ENCODE data around the gene KCNIP4. TPM values are rescaled to one million over a fixed set of nuclear protein-coding genes. Genes with fewer than 3 reads are reported as not detected.

KCNIP4 gene
- total and polyA plus RNA-seq, 9 of the 15 experiments (the other 6 are each of a cell fraction or from before 2014, with no cell fraction given) = 0.25 to 0.41 TPM; not detected in 7

DNA sequence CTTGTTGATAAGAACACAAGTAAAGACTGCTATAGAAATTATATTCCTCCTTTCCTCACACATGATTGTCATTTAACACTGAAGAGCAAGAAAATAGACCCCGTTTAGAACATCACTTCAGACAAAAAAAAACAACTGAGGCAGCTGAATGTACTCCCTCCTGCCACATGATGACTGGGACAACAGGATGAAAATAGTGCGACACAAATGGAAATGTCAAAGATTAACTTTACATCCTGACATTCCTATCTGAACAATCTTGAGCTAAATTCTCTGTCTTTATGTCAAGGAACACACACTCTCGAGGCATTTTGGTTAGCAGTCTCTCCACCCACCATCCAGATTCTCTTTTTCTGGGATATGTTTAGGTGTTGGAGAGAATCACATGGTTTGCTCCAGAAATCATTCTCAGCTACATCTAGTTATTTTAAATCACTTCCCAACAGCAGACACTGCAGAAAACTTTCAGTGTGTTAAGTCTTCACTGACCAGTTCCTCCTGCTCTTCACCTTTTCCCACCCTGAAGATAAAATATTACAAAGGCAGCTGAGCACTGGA lies 16.3 kb upstream of the KCNIP4 start (continued):
- TF ChIP-seq, protein P1, sequence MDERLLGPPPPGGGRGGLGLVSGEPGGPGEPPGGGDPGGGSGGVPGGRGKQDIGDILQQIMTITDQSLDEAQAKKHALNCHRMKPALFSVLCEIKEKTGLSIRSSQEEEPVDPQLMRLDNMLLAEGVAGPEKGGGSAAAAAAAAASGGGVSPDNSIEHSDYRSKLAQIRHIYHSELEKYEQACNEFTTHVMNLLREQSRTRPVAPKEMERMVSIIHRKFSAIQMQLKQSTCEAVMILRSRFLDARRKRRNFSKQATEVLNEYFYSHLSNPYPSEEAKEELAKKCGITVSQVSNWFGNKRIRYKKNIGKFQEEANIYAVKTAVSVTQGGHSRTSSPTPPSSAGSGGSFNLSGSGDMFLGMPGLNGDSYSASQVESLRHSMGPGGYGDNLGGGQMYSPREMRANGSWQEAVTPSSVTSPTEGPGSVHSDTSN (CRISPR knock-in tag; IDR thresholded peaks at IDR 0.05; ENCODE audit: low read depth) = no peak
- TF ChIP-seq, protein P1 (tag; conservative IDR thresholded peaks at IDR 0.05; ENCODE audit: low read depth) = no peak
- TF ChIP-seq L3MBTL2 (IDR thresholded peaks at IDR 0.05) (no peak), NFXL1 (CRISPR knock-in tag; IDR thresholded peaks at IDR 0.05) (no peak)

DNA sequence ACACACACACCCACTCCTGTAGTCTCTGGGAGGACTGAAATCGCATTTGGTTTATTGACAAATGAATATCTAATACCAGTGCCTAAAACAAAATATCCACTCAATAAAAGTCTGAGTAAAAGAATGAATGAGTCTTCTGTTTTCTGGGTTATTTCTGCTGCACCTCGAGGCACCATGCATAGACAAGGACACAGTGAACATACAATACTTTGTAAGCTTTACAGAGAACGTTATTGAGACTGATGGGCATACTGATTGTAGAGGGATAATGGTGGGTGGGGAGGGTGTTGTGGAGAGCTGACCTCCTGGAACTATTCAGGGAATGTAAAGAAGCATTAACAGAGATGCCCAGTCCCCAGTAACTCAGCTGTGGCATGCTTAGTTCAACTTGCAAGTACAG lies 14.1 kb upstream of the KCNIP4 start:
- Histone ChIP-seq H3K4me1 (replicated peaks in 1 of 2; ENCODE audit: control insufficient read depth in 2 of 2, insufficient read depth in 2 of 2, low read length in 2 of 2) (no peaks in the 10 kb centered on the region), H3K27ac (ENCODE audit: extremely low read depth, low read depth, low read length) (no peak overlapping the region), H3K79me2 (ENCODE audit: control insufficient read depth, insufficient read depth, low read length) (no peaks in the 10 kb centered on the region), H3K4me2 (ENCODE audit: insufficient read depth, low read length) (no peak overlapping the region), H4K20me1 (replicated peaks; ENCODE audit: control insufficient read depth, insufficient read depth, low read length) (no peaks in the 10 kb centered on the region), H3K9me3 (replicated peaks; ENCODE audit: control insufficient read depth, insufficient read depth, low read depth, low read length) (no peaks in the 10 kb centered on the region), H3K4me3 (no peak overlapping the region), H2AFZ (ENCODE audit: low read depth, low read length) (no peak overlapping the region), H3K9ac (ENCODE audit: insufficient read depth in 1 of 2, low read depth in 2 of 2, low read length in 2 of 2) (no peak overlapping the region), H3K9me1 (ENCODE audit: control insufficient read depth, insufficient read depth, low read length) (no peaks in the 10 kb centered on the region), H3K27me3 (ENCODE audit: control insufficient read depth in 2 of 2, insufficient read depth in 2 of 2, low read length in 2 of 2) (no peaks in the 10 kb centered on the region), H3K36me3 (ENCODE audit: control insufficient read depth, insufficient read depth, low read length) (no peaks in the 10 kb centered on the region)
- intact Hi-C loops (cut with micrococcal nuclease) (no loop called here), in situ Hi-C loops (cut with MboI) (no loop called here)
- DNase-seq (ENCODE audit: extremely low read depth in 1 of 4, low spot score in 3 of 4) (no peak), FAIRE-seq (no peak), ATAC-seq (no peak)
- ChIA-PET POLR2A (no interaction called here), CTCF (ENCODE audit: low intra/inter-chr PET ratio) (no interaction called here)
- BruUV-seq (replicated peaks) = no TSS peak
- TF ChIP-seq, protein P2, sequence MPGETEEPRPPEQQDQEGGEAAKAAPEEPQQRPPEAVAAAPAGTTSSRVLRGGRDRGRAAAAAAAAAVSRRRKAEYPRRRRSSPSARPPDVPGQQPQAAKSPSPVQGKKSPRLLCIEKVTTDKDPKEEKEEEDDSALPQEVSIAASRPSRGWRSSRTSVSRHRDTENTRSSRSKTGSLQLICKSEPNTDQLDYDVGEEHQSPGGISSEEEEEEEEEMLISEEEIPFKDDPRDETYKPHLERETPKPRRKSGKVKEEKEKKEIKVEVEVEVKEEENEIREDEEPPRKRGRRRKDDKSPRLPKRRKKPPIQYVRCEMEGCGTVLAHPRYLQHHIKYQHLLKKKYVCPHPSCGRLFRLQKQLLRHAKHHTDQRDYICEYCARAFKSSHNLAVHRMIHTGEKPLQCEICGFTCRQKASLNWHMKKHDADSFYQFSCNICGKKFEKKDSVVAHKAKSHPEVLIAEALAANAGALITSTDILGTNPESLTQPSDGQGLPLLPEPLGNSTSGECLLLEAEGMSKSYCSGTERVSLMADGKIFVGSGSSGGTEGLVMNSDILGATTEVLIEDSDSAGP (CRISPR knock-in tag; IDR thresholded peaks at IDR 0.05) = no peak
- TF ChIP-seq, protein P3, sequence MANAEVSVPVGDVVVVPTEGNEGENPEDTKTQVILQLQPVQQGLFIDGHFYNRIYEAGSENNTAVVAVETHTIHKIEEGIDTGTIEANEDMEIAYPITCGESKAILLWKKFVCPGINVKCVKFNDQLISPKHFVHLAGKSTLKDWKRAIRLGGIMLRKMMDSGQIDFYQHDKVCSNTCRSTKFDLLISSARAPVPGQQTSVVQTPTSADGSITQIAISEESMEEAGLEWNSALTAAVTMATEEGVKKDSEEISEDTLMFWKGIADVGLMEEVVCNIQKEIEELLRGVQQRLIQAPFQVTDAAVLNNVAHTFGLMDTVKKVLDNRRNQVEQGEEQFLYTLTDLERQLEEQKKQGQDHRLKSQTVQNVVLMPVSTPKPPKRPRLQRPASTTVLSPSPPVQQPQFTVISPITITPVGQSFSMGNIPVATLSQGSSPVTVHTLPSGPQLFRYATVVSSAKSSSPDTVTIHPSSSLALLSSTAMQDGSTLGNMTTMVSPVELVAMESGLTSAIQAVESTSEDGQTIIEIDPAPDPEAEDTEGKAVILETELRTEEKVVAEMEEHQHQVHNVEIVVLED (CRISPR knock-in tag; IDR thresholded peaks at IDR 0.05) = no peak
- no peak for TF ChIP-seq GTF2E2 (tag; IDR thresholded peaks at IDR 0.05)
- no peak for TF ChIP-seq TBP (optimal IDR thresholded peaks at IDR 0.05; ENCODE audit: low read depth, low read length)
- TF ChIP-seq, protein P4, sequence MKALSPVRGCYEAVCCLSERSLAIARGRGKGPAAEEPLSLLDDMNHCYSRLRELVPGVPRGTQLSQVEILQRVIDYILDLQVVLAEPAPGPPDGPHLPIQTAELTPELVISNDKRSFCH (CRISPR knock-in tag; IDR thresholded peaks at IDR 0.05) = no peak
- TF ChIP-seq, protein P4 (tag; IDR thresholded peaks at IDR 0.05) = no peak
- TF ChIP-seq, protein P5, sequence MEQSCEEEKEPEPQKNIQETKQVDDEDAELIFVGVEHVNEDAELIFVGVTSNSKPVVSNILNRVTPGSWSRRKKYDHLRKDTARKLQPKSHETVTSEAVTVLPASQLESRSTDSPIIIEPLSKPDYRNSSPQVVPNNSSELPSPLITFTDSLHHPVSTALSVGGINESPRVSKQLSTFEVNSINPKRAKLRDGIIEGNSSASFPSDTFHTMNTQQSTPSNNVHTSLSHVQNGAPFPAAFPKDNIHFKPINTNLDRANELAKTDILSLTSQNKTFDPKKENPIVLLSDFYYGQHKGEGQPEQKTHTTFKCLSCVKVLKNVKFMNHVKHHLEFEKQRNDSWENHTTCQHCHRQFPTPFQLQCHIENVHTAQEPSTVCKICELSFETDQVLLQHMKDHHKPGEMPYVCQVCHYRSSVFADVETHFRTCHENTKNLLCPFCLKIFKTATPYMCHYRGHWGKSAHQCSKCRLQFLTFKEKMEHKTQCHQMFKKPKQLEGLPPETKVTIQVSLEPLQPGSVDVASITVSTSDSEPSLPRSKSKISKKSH (CRISPR knock-in tag; IDR thresholded peaks at IDR 0.05) = no peak
- no peak for TF ChIP-seq DMBX1 (CRISPR knock-in tag; IDR thresholded peaks at IDR 0.05; ENCODE audit: borderline replicate concordance)
- TF ChIP-seq CTBP1 (IDR thresholded peaks at IDR 0.05; ENCODE audit: borderline replicate concordance) = no peak
- no peak for TF ChIP-seq HDAC6 (IDR thresholded peaks at IDR 0.05; ENCODE audit: low read depth, low read length)
- WGBS (ENCODE audit: insufficient coverage, low coverage, missing lambda C conversion rate) = 2% methylated on average over 3 of the region's 3 CpGs
